SK-N-DZ (cell line): ENCODE results near the gene PRR36.

ENCODE experiments used
- DNase-seq: peaks from one replicate; pipeline ENCODE4 v3.0.0-alpha.2; 2015; ENCODE audit warnings: low spot score

PRR36 gene

DNA sequence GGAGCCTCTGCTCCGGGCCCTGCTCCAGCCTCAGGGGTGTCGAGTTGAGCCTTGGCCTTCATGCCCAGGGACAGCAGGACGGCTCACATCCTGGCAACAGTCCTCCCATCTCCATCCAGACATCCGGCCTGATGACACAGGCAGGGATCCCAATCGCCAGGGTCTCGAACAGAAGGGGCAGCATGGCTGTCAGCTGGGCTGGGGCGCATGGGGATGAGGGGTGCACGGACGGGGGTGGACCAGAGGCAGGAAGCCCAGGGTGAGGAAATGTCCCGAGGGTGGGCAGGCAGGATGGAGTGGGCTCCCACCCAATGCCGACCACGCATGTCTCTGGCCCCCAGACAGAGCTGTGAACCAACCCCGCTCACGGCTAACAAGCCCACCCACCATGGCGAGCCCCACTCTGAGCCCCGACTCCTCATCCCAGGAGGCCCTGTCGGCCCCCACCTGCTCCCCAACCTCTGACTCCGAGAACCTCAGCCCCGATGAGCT lies 28.0 kb downstream of the PRR36 start:
- DNase-seq: no peak

DNA sequence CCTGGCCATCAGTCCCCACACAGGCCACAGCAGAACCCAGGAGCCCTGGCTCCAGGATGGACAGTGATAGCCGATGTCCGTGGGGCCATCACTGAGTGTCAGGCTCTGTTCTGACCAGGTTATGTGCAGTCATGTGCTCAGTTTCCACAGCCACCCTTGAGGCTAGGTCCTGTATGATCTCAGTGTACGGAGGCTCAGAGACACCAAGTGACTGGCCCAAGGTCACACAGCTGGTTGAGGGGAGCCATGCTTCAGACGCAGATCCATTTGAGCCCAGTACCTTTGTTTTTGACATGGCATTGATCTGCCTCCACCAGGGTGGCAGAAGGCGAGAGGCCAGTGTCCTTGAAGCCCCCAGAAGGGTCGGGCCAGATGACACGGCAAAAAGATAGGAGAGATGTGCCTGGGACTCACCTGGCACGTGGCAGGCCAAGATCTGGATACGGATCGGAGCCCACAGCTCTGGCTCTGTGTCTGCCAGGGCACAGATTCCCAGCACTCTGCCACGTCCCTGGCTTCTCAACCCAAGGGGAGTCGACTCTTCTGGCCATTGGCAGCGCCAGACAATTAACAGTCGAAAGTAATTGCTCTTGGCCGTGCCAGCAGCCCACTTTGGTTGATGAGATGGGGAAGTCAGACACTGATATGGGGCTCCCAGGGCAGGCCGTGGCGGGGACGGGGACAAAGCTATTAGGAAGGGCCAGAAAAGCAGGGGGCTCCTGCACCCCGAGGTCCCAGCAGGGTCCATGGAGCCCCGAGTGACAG lies 28.6 kb downstream of the PRR36 start:
- no peak for DNase-seq

DNA sequence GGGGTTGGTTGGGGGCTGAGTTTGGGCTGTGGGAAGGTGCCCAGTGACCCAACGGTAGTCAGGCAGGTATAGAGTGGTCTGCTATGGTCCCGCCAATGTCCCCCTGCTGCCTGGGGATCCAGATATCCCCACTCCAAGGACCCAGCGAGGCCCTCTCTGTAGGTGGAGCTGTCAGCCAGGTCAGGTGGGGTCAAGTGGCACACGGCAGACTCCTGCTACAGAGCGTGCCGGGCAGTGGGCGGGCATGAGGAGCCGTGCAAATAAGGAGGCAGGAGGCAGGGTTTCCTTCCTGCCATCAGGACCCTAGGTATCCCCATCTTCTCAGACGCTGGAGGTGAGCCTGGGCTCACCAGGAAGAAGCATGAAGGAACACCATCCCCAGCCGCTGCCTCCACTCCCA lies 29.2 kb downstream of the PRR36 start:
- no peak for DNase-seq

DNA sequence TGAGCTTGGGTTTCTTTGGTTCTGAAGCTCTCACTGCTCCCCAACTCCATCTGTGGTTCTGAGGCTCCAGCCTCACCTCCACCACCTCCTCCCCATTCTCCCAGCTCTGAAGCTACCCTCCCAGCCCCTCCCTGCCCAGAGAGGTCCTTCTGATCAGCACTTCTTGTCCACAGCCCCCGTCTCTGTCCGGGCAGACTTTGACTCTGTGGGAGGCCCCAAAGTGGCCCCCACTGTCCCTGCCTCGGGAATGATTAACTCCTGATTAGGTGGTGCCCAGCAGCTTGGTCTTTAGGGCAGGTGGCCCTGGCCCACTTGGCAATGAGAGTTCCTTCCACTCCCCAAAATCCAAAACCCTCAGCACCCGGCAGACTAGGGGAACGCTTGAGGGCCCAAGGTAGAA lies 29.8 kb downstream of the PRR36 start:
- DNase-seq: no peak

DNA sequence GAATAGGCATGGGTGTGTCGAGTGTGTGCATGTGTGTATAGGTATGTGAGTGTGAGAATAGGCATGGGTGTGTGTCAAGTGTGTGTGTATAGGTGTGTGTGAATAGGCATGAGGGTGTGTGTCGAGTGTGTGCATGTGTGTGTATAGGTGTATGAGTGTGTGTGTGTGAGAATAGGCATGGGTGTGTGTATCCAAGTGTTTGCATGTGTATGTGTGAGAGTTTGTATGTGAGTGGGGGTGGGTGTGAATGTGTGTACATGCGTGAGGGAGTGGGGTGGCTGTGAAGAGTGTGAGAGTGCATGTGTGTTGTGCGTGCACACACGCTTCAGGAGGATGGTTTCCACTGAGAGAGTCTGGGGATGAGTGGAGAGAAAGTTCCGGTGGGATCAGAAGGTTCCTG lies 30.7 kb downstream of the PRR36 start:
- no peak for DNase-seq

DNA sequence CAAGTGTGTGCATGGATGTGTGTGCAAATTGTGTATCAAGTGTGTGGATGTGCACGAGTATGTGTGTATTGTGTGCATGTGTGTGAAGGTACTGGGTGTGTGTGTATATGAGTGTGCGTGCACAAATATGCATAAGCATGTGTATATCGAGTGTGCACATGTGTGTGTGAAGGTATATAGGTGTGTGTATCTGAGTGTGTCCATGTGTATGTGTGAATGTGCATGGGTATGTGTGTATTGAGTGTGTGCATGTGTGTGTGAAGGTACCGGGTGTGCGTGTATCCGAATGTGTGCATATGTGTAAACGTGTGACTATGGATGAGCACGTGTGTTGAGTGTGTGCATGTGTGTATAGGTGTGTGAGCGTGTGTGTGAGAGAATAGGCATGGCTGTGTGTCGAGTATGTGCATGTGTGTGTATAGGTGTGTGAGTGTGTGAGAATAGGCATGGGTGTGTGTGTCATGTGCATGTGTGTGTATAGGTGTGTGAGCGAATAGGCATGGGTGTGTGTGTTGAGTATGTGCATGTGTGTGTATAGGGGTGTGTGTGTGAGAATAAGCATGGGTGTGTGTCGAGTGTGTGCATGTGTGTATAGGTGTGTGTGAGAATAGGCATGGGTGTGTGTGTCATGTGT lies 31.4 kb downstream of the PRR36 start:
- DNase-seq: no peak

DNA sequence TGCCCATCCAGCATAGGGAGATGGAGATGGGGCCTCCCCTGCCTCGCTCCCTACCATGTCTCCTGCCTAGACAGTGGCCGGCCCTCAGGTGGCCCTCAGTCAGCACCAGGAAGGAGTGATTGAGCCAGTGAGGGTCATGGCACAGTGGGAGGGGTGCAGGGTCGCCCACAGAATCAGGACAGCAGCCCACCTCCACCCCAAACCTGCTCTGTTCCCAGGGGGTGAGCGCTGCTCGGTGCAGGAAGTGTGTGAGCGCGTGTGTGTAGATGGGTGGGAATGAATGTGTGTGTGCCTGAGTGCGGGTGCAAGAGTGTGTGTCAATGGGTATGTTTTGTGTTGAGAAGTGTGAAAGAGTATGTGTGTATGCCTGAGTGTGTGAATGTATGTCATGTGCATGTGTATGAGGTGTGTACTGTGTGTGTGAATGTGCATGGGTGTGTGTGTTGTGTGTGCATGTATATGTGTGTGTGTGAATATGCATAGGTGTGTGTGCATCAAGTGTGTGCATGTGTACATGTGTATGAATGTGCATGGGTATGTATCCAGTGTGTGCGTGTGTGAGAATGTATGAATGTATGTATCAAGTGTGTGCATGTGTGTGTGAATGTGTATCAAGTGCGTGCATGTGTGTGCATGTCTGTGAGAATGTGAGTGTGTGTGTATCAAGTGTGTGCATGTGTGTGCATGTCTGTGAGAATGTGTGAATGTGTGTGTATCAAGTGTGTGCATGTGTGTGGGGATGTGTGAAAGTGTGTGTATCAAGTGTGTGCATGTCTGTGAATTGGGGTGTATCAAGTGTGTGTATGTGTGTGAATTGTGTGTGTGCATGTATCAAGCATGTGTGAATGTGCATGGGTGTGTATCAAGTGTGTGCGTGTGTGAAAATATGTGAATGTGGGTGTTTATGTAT lies 32.2 kb downstream of the PRR36 start:
- DNase-seq: no peak

DNA sequence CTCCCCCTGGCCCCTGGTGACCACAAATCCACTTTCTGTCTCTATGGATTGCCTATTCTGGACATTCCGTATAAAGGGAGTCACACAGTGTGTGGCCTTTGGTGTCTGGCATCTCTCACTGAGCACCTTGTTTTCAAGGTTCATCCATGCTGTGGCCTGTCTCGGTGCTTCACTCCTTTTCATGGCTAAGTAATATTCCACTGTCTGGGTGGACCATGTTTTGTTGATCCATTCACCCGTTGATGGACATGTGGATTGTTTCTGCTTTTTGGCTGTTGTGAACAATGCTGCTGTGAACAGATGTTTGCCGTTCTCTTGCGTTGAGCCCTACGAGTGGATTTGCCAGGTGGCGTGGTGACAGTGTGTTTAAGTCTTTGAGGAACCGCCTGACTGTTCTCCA lies 33.6 kb downstream of the PRR36 start:
- DNase-seq: no peak

DNA sequence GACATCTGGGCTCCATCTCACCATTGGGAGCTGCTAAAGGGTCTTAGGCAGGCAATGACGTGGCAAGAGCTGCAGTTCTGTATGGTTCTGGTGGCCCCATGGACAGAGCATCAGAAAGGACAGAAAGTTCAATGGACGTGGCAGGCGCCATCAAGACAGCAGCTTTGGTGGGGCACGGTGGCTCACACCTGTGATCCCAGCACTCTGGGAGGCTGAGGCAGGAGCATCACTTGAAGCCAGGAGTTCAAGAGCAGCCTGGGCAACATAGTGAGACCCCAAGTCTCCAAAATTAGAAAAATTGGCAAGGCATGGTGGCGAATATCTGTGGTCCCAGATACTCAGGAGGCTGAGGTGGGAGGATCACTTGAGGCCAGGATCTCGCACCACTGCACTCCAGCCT lies 34.7 kb downstream of the PRR36 start:
- DNase-seq: no peak

DNA sequence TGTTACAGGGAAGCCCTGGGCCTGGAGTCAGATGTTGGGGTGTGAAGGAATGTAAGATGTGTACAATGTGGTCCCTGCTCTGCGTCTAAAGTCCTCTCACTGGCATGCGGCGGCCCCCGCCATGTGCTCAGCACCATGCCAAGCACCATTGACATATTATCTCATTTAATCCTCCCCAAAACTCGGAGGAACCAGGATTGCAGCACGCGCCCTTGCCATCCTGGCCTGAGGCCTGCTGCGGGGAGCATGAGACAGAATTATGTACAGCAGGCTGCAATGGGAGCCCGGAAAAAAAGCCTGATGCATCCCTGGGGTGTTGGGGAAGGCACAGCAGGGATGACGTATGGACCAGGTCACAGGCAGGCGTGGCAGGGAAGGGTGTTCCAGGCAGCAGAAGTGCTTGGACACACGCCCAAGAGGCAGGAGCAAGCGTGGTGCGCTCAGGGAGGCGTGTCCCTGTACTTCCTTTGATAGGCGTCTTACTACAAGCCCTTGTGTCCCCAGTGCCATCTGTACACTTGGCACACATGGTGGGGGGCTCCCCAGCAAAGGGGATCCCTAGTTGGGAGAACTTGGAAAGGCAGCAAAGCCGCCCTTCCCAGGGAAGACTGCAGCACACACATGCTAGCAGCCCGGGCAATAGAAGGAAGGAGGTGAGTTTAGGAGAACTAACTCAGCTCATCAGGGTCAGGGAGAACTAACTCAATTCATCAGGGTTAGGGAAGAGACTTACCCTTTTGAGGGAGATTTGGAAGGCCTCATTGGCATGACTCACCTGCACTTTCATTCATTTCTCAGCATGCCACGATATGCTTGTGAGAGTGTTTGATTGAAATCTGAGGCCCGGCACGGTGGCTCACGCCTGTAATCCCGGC lies 40.7 kb downstream of the PRR36 start:
- no peak for DNase-seq

DNA sequence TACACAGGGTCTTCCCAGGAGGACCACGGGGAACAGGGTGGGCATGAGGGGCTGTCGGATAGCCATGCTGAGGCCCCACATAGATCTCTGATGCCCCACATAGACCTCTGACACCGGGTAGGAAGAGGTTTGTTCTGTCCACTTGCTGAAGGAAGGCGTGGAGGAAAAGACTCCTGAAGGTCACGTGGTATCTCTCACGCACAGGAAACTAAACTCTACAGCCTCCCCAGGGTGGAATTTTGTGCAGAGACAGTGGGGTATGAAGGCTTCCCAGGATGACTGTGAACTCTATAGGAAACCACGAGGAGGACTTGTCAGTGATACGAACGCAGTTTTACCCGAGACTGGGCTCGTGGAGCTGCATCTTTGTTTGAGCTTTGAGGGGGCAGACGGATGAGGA lies 41.4 kb downstream of the PRR36 start:
- DNase-seq: no peak

DNA sequence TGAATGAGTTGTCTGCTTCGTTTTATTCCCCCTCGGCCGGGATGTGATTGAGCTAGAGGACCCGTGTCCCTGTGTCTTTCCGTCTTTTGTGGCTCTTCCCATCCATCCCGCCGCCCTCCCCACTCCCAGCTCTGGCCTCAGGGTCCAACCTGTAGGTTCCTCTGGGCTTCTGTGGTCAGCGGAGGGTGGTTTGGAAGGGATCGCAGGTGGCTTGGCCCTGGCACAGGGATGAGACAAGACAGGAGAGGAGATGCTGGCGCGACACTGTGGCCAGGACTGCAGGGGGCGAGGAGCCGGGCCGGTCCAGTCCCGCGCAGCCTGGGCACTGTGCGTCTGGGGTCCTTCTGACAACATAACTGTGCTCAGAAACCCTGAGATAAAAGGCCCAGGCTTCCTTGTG lies 42.2 kb downstream of the PRR36 start:
- DNase-seq: no peak

DNA sequence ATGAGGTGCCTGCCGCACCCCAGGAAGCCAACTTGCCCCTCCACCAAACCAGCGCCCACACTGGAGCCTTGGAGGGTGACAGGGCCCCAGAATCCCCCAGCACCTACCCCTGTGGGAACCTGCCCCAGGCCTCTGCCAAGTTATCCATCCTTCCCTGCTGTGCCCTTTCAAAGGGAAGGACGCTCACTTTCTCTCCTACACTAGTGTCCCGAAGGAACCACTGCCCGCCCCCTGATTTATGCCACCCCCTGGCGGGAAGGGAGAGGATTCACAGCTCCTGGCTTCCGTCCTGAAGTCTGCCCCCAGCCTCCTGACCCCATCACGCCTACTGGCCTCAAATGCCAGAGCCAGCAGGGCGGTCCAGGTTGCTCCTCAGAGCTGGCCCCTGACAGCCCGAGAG lies 42.7 kb downstream of the PRR36 start:
- peak; percentile 41 for DNase-seq

DNA sequence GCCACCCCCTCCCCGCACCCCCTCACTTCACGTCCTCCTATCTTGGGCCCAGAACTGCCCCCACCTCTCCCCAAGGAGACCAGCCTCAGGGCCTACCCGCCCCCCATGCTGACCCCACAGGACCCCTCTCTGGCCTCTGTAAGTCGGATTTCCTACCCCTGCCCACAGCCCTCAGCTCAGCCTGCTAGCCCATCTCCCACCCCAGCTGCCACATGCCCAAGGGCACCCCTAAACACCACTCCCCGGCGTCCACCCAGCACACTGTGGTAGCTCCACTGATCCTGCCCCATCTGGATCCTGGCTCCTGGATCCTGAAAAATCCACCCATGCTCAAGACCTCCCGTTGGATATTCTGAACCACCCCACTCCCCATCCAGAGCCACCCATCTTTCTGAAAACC lies 43.4 kb downstream of the PRR36 start:
- DNase-seq: no peak

DNA sequence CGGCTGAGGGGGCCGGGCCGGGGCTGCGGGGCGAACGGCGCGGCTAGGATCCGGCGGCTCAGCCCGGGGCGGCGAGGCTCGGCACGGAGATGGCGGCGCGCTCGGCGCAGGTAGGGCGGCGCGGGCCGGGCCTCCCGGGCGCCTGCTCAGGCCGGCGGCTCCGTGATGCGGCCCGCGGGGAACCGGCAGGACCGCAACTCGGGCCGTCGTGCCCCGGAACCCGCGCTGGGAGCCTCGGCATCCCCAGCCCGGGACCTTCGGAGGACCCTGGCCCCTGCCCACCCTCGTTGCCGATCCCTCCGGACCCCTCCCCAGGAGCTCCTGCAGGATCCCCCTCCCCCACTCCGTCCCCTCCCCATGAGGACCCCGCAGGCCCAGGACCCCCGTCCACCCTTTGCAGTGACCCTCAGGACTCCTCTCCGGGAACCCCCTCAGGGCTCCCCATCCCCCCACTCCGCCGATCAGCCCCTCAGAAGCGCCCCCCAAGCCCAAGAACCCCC lies 43.9 kb downstream of the PRR36 start:
- DNase-seq: no peak

DNA sequence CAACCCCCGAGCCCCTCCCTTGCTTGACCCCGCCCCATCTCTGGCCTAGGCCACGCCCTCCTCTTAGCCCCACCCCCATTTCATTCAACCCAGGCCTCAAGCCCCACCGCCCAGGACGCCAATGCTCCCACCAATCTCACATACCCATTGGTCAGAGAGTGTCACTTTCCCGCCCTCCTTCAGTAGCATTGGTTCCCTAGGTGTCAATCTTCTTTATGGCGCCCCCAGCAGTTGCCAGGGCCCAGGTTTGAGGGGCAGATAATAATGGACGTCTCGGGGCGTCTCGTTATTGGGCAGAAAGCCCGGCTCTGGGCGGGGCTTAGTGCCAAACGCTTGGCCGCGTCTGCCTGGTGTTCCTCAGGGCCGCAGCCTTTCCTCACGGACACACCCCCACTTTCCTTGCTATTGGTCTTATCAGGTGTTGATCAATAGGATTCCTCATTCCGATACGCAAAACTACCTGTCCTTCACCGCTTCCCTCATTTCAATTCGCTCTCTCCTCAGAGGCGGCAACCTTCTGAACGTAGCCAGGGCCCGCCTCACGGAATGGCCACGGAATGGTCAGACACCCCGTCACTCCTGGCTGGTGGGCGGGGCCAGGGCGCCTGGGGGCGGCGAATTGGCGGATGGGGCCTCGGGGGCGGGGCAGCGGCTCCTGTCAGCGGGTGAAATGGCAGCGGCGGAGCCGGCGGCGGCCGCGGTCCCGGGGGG lies 44.5 kb downstream of the PRR36 start, which contains the start of gene EVI5L:
Gene EVI5L (plus strand): TSS at position 658 of the 711 bp plus-strand sequence. CDS start 16,325 bp downstream, outside the sequence.
- DNase-seq: peak; percentile 99

DNA sequence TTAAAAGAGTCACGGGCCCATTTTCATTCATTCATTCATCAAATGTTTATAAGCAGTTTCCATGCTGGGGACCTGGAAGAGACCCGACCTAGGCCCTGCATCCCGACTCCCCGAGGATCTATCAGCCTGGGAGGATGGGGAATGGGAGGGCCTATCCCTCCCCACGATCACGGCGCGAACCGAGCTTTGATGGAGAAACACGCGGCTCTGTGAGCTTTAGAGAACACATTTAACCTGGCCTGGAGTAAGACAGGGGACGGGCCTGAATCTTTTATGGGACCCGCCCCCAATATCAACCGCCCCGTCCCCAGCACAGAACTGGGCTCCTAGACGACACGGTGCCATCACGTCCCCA lies 45.0 kb downstream of the PRR36 start:
- no peak for DNase-seq

DNA sequence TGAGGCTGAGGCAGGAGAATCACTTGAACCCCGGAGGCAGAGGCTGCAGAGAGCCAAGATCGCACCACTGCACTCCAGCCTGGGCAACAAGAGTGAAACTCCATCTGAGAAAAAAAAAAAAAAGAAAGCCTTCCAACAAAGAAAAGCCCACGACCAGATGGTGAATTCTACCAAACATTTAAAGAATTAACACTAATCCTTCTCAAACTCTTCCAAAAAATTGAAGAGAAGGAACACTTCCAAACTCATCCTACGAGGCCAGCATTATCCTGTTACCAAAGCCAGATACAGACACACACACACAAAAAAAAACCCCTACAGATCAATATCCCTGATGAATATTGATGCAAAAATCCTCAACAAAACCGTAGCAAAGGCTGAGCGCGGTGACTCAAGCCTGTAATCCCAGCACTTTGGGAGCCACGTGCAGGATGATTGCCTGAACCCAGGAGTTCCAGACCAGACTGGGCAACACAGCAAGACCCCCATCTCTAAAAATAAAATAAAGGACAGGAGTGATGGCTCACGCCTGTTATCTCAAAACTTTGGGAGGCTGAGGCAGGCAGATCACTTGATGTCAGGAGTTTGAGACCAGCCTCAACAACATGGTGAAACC lies 50.4 kb downstream of the PRR36 start:
- no peak for DNase-seq

DNA sequence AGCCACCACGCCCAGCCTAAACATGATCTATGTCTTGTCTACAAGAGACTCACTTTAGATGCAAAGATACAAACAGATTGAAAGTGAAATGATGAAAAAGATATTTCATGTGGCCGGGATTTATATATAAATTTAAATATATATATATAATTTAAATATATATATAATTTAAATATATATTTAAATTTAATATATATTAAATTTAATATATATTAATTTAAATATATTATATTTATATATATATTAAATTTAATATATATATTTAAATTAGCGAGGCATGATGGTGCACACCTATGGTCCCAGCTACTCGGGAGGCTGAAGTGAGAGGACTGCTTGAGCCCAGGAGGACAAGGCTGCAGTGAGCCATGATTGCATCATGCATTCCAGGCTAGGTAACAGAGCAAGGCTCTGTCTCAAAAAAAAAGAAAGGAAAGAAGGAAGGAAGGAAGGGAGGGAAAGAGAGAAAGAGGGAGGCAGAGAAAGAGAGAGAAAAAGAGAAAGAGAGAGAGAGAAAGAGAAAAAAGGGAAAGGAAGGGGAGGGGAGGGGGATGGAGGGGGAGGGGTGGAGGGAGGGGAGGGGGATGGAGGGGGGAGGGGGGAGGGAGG lies 51.2 kb downstream of the PRR36 start:
- DNase-seq: no peak

DNA sequence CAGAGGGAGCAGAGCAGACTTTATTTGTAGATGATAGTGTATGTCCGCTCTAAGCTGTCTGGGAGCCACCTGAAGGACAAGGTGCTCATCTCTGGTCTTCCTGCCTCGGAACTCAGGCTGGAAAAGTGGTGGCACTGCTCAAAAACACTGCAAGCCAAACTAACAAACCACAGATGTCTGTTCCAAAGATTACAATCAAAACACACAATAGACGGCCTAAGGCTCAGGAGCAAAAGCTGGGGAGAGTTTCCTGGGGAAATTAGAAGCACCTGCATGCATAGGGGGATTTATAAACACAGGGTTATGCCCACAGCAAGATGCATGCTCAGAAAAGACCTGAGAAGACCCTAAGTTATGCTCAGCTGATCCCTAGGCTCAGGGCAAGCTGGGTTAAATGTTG lies 53.6 kb downstream of the PRR36 start:
- no peak for DNase-seq
